ENCODE results near the gene RADIL.

Gene RADIL

GRCh38 chr7:4774658-4775249 lies 108.8 kb downstream of the RADIL start:
- peak overlapping the region; percentile 93 for H3K4me2 ChIP-seq (ENCODE audit: low read depth, low read length, poor library complexity, severe bottlenecking)
- H3K4me1 ChIP-seq (ENCODE audit: insufficient read depth, low read length, poor library complexity, severe bottlenecking), result peaks cover 6% of the 10 kb centered on the region
- no peaks in the 10 kb centered on the region for H3K36me3 ChIP-seq (ENCODE audit: insufficient read depth, low read length)
- peaks cover 15% of the 10 kb centered on the region for H4K20me1 ChIP-seq (ENCODE audit: insufficient read depth, low read length, poor library complexity, severe bottlenecking)
- TF ChIP-seq CTCF (conservative IDR thresholded peaks at IDR 0.05; ENCODE audit: low read length), result no peak
- no peak for TF ChIP-seq EZH2phosphoT487 (IDR thresholded peaks at IDR 0.05; ENCODE audit: borderline replicate concordance)
- no peaks in the 10 kb centered on the region for H3K9me2 ChIP-seq (replicated peaks; ENCODE audit: low read depth, low read length)
- H3F3A ChIP-seq (ENCODE audit: low read depth), result no peaks in the 10 kb centered on the region
- peak overlapping the region; percentile 81 for H2AFZ ChIP-seq (ENCODE audit: low read length)
- H3K4me3 ChIP-seq (ENCODE audit: low read length, poor library complexity, severe bottlenecking), result peak overlapping the region; percentile 82
- H3K9ac ChIP-seq (ENCODE audit: low read depth, low read length, poor library complexity, severe bottlenecking), result peak overlapping the region; percentile 85
- peaks cover 38% of the 10 kb centered on the region for H3K79me2 ChIP-seq (ENCODE audit: insufficient read depth, low read length)
- no peaks in the 10 kb centered on the region for H3K9me3 ChIP-seq (ENCODE audit: insufficient read depth, low read depth, low read length)
- no peaks in the 10 kb centered on the region for H3K27me3 ChIP-seq (ENCODE audit: insufficient read depth, low read length, poor library complexity, severe bottlenecking)

- Histone ChIP-seq H2AFZ (ENCODE audit: low read length) (no peak overlapping the region), H3K9ac (ENCODE audit: low read depth, low read length, poor library complexity, severe bottlenecking) (peak overlapping the region; percentile 85), H3F3A (ENCODE audit: low read depth) (no peaks in the 10 kb centered on the region), H3K79me2 (ENCODE audit: insufficient read depth, low read length) (peaks cover 37% of the 10 kb centered on the region), H3K36me3 (ENCODE audit: insufficient read depth, low read length) (no peaks in the 10 kb centered on the region), H3K4me1 (ENCODE audit: insufficient read depth, low read length, poor library complexity, severe bottlenecking) (peaks cover 6% of the 10 kb centered on the region), H3K4me2 (ENCODE audit: low read depth, low read length, poor library complexity, severe bottlenecking) (peak overlapping the region; percentile 93), H3K9me3 (ENCODE audit: insufficient read depth, low read depth, low read length) (no peaks in the 10 kb centered on the region), H3K4me3 (ENCODE audit: low read length, poor library complexity, severe bottlenecking) (peak overlapping the region; percentile 82), H3K27me3 (ENCODE audit: insufficient read depth, low read length, poor library complexity, severe bottlenecking) (no peaks in the 10 kb centered on the region), H3K9me2 (replicated peaks; ENCODE audit: low read depth, low read length) (no peaks in the 10 kb centered on the region), H4K20me1 (ENCODE audit: insufficient read depth, low read length, poor library complexity, severe bottlenecking) (peaks cover 15% of the 10 kb centered on the region)
- TF ChIP-seq CTCF (conservative IDR thresholded peaks at IDR 0.05; ENCODE audit: low read length) (no peak), EZH2phosphoT487 (IDR thresholded peaks at IDR 0.05; ENCODE audit: borderline replicate concordance) (no peak)
Observed at GRCh38 chr7:4774007-4774406, 109.5 kb downstream of the RADIL start.

- TF ChIP-seq CTCF (conservative IDR thresholded peaks at IDR 0.05; ENCODE audit: low read length) (no peak), EZH2phosphoT487 (IDR thresholded peaks at IDR 0.05; ENCODE audit: borderline replicate concordance) (no peak)
- Histone ChIP-seq H3K9ac (ENCODE audit: low read depth, low read length, poor library complexity, severe bottlenecking) (no peak overlapping the region), H3K4me2 (ENCODE audit: low read depth, low read length, poor library complexity, severe bottlenecking) (no peak overlapping the region), H3K9me3 (ENCODE audit: insufficient read depth, low read depth, low read length) (no peaks in the 10 kb centered on the region), H3F3A (ENCODE audit: low read depth) (no peaks in the 10 kb centered on the region), H3K27me3 (ENCODE audit: insufficient read depth, low read length, poor library complexity, severe bottlenecking) (no peaks in the 10 kb centered on the region), H3K36me3 (ENCODE audit: insufficient read depth, low read length) (no peaks in the 10 kb centered on the region), H3K4me3 (ENCODE audit: low read length, poor library complexity, severe bottlenecking) (no peak overlapping the region), H2AFZ (ENCODE audit: low read length) (no peak overlapping the region), H4K20me1 (ENCODE audit: insufficient read depth, low read length, poor library complexity, severe bottlenecking) (peaks cover 15% of the 10 kb centered on the region), H3K9me2 (replicated peaks; ENCODE audit: low read depth, low read length) (no peaks in the 10 kb centered on the region), H3K79me2 (ENCODE audit: insufficient read depth, low read length) (peaks cover 25% of the 10 kb centered on the region), H3K4me1 (ENCODE audit: insufficient read depth, low read length, poor library complexity, severe bottlenecking) (peaks cover 6% of the 10 kb centered on the region)
Observed at GRCh38 chr7:4772306-4772705, 111.2 kb downstream of the RADIL start.
